ENCODE data around the gene ZNF148.
A peak's percentile ranks its signal among the peaks of the same experiment; 100 is the strongest.
"Not testable (repeated sequence)": the region's sequence is repeated elsewhere in the genome, so short reads cannot be mapped to it uniquely, and the experiment has no call there.

Gene ZNF148

DNA sequence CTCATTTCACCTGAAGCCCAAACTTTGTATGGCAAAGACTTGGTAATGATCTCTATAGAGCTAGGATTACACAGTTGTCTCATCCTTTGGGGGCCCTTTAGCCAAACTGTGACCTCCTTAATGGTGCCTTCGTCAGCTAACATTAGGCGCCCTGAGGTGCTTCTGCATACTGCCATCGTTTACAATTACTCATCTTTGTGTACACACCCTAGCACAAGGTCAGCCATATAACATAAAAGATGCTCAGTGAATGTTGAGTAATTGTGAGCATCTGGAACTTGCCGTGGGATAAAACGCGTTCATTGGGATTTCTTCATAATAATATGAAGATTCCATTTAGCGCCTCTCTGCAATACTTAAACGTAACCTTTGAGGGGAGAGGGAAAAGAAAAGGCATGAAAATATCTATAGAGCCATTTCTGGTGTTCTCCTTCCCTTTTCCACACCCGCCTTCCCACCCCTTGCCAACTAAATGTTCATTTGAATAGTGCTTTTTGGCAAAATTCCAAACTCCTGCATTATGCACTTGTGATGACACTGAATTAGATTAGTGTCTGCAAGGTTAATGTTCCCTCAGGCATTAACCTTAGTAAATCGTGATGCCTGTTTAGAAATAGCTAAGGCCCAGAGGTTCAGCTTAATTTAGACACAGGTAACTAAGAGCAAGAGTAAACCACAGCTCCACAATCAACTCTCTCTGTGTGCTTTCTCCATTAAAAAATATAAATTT is 990 bp upstream of the ZNF148 start:
- DNase-seq (ENCODE audit: low spot score) = peak; percentile 73

DNA sequence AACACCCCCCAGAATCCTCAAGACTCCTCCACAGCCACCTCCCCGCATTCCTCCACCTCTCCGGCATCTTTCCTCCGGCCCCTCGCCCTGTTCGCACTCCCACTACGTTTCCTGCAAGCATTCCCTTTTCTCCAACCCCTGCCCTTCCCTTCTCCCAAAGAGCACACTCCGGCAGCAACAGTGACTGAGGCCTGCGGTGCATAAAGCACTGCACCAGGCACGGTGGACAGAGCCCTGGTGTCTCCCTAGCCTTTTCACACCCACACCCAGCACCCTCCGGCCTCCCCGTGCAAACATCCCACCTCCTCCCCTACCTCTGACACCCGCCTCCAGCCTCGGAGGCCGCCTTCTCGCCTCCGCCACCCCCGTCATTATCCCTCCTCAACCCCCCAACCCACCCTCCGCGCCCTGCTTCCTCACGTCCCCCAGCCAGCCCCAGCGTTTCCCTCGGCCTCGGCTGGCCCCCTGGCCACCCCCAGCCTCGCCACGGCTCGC is 577 bp downstream of the ZNF148 start:
- peak; percentile 55 for DNase-seq (ENCODE audit: low spot score)

DNA sequence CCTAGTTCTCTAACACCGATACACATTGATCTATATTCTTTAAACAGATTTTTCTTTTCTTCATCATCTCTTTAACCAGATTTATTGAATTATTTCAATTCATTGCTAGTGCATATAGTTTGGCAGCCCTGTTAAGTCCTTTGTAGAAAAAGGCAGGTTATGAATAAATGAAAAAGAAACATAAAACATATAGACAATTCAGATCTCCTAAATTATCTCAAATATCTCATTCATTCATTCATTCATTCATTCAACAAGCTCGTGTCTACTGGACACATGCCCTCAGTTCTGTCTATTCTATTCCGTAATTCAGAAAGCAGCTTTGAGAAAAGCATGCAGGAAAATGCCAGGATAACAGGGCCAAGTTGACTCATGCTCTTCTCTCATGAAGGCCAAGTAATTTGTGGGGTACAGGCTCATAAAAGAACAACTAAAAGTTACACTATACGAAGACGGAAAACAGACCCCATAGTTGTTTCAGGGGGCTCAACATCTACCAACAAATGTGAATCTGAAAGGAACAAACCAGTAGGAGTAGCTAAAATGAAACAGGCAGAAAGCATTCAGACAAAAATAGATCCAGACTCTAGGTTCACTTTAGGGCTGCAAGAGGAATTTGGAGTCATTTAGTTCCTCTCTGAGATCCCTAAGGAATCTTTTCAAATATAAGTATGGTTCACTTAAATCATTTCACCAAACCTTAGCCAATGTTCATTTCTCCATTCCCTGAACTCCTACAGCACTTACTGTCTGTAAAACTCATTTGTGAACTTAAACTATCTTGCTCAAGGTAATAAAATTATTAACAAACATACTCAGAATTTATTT is 7.5 kb downstream of the ZNF148 start:
- DNase-seq (ENCODE audit: low spot score) = no peak

DNA sequence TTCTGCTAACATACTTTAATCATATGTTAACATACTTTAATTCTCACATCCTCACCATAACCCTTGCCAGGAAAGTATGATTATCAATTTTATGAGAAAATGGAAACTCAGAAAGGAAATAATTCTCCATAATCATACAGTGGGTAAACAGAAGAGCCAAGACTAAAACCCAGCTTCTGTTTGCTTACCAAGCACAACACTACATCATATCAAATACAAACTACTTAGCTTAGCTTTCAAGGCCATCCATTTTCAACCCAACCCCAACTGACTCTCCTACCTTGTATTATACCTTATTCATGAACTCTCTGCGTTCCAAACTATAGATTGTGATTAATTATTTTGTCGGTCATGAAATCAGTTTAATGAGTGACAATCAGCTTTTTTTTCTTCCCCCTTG is 9.0 kb downstream of the ZNF148 start:
- DNase-seq (ENCODE audit: low spot score) = no peak

- DNase-seq (ENCODE audit: low spot score) = no peak
Observed at GRCh38 chr3:125359700-125360099, 15.4 kb downstream of the ZNF148 start.

- peak; percentile 4 for DNase-seq (ENCODE audit: low spot score)
Observed at GRCh38 chr3:125358923-125359322, 16.2 kb downstream of the ZNF148 start.

- no peak for DNase-seq (ENCODE audit: low spot score)
Observed at GRCh38 chr3:125357837-125358236, 17.3 kb downstream of the ZNF148 start.

GRCh38 chr3:125357032-125357658 is 18.0 kb downstream of the ZNF148 start:
- DNase-seq (ENCODE audit: low spot score) = peak; percentile 11

GRCh38 chr3:125356140-125357026 is 18.7 kb downstream of the ZNF148 start:
- DNase-seq (ENCODE audit: low spot score) = no peak

- DNase-seq (ENCODE audit: low spot score) = no peak
Observed at GRCh38 chr3:125353659-125354058, 21.5 kb downstream of the ZNF148 start.

DNA sequence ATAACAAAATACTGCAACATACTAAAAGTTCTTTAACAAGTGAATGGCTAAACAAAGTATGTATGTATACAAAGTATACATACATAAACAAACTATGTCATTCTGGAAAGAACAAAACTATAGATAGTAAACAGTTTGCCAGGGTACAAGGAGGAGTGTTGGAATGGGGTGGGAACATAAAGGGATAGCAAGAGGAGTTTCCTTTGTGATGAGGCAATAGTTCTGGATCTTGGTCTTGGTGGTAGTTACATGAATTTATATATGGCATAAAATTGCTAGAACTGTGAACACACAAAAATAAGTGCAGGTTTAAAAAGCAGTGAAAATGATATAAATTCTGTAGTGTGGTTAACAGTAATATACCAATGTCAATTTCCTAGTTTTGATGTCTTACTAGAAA is 22.0 kb downstream of the ZNF148 start:
- no peak for DNase-seq (ENCODE audit: low spot score)

GRCh38 chr3:125351814-125352456 is 23.2 kb downstream of the ZNF148 start:
- no peak for DNase-seq (ENCODE audit: low spot score)

DNA sequence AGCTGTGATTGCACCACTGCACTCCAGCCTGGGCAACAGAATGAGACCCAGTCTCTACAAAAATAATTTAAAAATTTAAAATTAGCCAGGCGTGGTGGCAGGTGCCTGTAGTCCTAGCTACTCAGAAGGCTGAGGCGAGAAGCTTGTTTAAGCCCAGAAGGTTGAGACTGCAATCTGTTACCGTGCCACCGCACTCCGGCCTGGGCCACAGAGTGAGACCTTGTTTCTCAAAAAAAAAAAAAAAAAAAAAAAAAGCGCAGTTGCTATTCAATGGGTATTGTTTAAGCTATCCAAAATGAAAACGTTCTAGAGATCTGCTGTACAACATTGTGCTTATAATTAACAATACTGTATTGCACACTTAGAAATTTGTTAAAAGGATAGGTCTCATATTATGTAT is 24.0 kb downstream of the ZNF148 start:
- DNase-seq (ENCODE audit: low spot score) = no peak

GRCh38 chr3:125350597-125350996 is 24.5 kb downstream of the ZNF148 start:
- DNase-seq (ENCODE audit: low spot score) = no peak

- DNase-seq (ENCODE audit: low spot score) = no peak
Observed at GRCh38 chr3:125349556-125350165, 25.5 kb downstream of the ZNF148 start.

DNA sequence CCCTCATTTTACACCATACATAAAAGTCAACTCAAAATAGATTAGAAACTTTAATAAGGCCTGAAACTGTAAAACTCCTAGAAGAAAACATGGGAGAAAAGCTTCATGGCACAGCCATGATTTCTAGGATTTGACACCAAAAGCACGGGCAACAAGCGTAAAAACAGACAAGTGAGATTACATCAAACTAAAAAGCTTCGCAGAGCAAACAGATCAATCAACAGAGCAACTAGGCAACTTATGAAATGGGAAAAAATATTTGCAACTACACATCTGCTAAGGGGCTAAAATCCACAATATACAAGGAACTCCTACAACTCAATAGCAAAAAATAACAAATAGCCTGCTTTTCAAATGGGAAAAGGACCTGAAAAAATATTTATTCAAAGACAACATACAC is 26.1 kb downstream of the ZNF148 start:
- no peak for DNase-seq (ENCODE audit: low spot score)

- not testable (repeated sequence) for DNase-seq (ENCODE audit: low spot score)
Observed at GRCh38 chr3:125343367-125343766, 31.8 kb downstream of the ZNF148 start.

DNA sequence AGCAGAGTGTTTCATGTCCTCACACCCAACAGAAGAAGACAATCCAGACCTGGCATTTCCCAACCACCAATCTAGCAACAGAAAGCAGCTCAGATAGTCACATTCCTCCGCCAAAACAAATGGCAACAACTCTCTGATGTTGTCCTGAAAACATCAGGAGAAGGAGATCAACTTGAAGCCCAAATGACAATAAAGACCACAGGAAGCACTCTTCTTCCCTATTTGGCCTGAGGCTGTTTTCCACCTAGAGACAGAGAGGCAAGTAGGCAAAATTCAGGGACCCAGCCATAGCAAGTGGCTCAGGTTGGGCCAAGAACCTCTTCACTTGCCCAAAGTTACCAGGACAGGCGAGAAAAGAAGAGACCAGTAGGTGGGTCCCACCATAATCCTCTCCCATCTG is 35.0 kb downstream of the ZNF148 start:
- DNase-seq (ENCODE audit: low spot score) = no peak

DNA sequence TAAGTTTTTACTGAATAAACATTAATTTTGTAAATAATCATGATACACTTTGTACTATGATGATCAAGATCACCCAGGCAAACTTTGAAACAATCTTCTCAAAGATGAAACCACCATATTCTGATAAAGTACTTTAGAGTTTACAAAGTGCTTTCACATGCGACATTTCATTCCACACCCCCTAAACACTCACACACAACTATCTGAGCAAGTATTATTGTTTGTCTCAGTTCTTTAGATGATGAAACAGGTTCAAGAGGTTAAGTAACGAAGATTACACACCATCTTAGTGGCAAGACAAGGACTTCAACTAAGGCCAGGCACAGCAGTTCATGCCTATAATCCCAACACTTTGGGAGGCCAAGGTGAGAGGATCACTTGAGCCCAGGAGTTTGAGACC is 37.6 kb downstream of the ZNF148 start:
- DNase-seq (ENCODE audit: low spot score) = no peak
